GM21515 (cell line): Measurements from ENCODE around the gene NUBPL.
"Not testable (repeated sequence)": the region's sequence is repeated elsewhere in the genome, so short reads cannot be mapped to it uniquely, and the experiment has no call there.

Experiments used
- ATAC-seq: cut with Tn5 transposase; IDR thresholded peaks from one replicate; pipeline ENCODE4 v1.9.1; 2021; ENCODE audit not compliant: unreplicated experiment

The NUBPL gene

DNA sequence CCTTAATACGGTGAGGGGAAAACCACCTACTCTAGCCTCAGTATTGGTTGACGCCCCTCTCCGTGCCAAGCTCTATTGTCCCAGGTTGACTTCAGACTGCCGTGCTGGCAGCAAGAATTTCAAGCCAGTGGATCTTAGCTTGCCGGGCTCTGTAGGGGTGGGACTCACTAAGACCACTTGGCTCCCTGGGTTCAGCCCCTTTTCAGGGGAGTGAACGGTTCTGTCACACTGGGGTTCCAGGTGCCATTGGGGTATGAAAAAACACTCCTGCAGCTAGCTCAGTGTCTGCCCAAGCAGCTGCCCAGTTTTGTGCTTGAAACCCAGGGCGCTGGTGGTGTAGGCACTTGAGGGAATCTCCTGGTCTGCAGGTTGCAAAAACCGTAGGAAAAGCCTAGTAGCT is 107.1 kb downstream of the NUBPL start:
- ATAC-seq: no peak

GRCh38 chr14:31672709-31673108 is 111.5 kb downstream of the NUBPL start:
- no peak for ATAC-seq

DNA sequence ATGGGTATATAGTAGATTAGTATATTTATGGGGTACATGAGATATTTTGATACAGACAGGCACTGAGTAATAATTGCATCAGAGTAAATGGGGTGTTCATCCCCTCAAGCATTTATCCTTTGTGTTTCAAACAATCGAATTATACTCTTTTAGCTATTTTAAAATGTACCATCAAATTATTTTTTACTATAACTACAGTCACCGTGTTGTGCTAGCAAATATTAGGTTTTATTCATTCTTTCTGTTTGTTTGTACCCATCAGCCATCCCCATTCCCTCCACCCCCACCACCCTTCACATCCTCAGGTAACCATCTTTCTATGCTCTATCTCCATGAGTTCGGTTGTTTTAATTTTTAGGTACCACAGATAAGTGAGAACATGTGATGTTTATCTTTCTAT is 115.8 kb downstream of the NUBPL start:
- ATAC-seq: no peak

DNA sequence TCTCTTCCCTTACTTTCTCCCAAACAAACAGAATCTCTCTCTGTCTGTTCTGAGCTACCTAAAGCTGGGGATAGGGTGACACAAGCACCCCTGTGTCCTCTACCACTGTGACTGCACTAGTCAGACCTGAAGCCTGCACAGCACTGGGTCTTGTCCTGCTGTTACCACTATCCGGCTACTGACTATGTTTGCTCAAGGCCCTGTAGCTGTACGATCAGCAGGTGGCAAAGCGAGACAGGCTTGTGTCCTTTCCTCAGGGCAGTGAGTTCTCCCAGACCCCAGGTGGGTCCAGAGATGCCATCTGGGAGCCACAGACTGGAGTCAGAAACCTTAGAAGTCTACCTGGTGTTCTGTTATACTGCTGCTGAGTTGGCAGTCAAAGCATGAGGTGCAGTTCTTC is 116.4 kb downstream of the NUBPL start:
- no peak for ATAC-seq

DNA sequence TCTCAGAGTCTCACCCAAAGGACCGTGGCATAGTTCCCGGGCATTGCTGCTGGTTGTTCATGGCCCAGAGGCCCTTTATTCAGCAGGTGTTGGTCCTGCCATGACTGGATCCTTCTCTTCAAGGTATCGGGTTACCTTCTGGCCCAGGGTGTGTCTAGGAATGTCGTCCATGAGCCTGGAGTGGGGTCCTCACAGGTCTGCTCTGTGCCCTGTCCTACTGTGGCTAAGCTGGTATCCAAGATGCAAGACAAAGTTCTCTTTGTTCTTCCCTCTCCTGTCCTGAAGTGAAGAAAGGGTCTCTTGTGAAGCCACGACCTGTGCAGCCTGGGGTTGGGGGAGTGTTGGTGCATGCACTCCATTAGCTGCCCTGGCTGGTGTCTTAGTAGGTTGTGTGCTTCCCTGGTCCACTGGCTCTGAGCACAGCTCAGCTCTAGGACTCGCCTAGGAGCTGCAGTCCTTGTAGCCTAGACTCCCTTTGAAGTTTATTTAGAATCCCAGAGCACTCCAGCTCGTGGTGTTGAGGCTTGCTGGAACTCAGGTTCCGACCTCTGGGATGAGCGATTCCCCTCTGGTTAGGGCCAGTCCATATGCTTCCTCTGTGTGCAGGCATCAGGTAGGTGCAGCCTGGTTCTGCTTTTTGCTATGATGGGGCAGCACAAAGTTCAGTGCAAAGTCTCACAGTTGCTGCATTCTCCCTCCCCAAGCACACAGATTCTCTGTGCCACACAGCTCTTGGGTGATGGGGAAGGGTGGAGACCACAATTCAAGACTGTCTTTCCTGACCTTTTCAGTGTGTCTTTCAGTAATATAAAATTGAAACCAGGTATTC is 117.4 kb downstream of the NUBPL start:
- no peak for ATAC-seq

DNA sequence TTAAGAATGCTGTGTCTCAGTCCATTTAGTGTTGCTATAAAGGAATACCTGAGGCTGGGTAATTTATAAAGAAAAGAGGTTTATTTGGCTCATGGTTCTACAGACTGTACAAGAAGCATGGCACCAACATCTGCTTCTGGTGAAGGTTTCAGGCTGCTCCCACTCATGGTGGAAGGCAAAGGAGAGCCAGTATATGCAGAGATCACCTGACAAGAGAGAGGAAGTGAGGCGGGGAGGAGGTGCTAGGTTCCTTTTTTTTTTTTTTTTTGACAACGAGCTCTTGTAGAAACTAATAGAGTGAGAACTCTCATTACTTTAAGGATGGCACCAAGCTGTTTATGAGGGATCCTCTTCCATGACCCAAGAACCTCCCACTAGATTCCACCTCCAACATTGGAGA is 121.6 kb downstream of the NUBPL start:
- ATAC-seq: no peak

DNA sequence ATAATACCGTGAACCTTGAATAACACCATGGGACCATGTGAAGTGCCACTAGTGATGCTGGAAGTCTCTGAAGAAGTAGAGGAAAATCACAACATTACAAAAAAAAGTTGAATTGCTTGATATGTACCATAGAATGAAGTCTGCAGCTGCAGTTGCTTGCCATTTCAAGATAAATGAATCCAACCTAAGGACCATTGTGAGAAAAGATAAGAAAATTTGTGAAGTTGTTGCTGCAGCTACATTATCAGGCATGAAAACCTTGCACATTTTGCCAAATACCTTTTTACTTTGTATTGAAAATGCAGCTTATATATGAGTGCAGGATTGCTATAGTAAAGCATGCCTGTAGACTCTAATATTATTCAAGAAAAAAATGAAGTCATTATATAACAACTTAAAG is 126.5 kb downstream of the NUBPL start:
- no peak for ATAC-seq

- ATAC-seq: no peak
Measured at GRCh38 chr14:31690056-31690455, 128.9 kb downstream of the NUBPL start.

GRCh38 chr14:31692376-31692781 is 131.2 kb downstream of the NUBPL start:
- no peak for ATAC-seq

GRCh38 chr14:31696378-31696777 is 135.2 kb downstream of the NUBPL start:
- ATAC-seq: no peak

- no peak for ATAC-seq
Measured at GRCh38 chr14:31699809-31700208, 138.6 kb downstream of the NUBPL start.

- ATAC-seq: no peak
Measured at GRCh38 chr14:31700282-31701074, 139.3 kb downstream of the NUBPL start.

- ATAC-seq: no peak
Measured at GRCh38 chr14:31702130-31702529, 140.9 kb downstream of the NUBPL start.

GRCh38 chr14:31703056-31703455 is 141.9 kb downstream of the NUBPL start:
- ATAC-seq: no peak

DNA sequence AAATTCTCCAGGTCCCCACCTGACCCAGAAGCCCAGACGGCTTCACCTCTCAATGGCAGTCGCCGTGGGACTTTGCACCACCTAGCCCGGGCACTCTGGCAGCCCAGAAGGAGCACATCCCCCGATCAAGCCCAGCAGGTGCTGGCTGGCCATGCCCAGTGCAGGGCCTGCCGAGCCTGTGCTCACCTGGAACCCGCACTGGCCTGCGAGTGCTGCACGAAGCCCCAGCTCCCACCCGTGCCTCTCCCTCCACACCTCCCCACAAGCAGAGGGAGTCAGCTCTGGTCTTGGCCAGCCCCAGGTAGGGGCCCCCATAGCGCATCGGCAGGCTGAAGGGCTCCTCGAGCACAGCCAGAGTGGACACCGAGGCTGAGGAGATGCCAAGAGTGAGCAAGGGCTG is 144.5 kb downstream of the NUBPL start:
- no peak for ATAC-seq

DNA sequence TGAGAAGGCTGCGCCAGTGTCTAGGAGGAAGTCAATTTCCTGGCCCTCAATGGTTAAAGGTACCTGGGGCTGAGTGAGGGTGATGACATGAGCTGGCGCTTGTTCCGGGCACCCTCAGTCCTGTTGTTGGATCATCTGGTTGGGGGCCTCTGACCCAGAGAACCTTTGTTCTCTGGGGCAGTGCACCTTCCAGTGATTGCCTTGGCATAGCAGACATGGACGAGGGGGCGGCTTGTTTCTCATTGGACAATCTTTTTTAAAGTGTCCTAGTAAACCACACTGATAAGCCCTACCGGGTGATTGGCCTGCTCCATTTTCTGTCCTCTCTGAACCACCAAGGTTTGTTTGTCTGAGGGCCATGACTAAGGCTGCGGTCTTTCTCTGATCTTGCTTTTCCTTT is 147.5 kb downstream of the NUBPL start:
- ATAC-seq: not testable (repeated sequence)

GRCh38 chr14:31712244-31713127 is 151.3 kb downstream of the NUBPL start:
- ATAC-seq: no peak

DNA sequence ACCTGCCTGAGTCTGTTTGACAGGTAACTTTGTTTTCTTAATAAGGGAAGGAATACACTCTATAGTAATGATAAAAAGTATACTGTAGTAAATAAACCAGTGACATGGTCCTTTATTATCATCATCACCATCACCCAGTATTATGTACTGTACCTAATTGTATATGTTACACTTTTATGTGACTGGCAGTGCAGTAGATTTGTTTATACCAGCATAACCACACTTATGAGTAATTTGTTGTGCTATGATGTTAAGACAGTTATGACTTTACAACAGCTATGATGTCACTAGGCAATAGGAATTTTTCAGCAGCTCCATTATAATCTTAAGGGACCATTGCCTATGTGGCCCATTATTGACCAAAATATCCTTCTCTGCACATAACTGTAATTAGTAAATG is 155.0 kb downstream of the NUBPL start:
- ATAC-seq: no peak

DNA sequence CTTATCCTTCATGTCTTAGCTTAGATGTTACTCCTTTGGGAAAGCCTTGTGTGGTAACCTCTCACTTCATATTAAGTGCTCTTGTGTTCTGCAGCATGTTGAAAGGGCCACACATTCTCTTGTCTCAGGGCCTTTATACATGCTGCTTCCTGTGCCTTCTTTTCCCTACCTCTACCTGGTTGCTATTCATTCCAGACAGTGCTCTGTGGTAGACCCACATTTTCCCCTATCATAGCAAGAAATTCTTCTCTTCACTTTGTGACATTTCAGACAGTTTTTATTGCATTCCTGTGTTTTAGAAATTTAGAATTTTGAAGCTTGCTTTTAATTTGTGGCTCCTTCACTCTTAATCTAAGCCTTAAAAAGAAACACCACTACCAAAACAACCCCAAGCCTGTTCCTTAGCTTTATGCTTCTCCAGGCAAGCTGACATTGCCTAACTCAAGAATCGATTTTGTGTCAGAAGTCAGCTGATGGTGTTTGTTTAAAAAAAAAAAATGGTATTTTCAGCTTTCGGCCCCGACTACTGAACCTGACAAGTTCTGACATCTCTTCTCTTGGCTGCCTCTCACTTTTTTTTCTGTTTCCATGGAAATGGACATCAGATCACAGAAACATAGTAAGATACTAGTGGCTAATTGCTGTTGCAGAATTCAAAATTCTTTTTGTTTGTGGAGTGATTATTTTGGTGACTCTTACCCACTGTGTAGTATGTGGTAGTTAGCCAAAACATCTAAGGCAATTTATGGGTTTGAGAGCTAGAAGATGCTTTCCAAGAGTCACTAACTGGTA is 156.3 kb downstream of the NUBPL start:
- no peak for ATAC-seq

GRCh38 chr14:31718585-31718984 is 157.4 kb downstream of the NUBPL start:
- ATAC-seq: no peak

DNA sequence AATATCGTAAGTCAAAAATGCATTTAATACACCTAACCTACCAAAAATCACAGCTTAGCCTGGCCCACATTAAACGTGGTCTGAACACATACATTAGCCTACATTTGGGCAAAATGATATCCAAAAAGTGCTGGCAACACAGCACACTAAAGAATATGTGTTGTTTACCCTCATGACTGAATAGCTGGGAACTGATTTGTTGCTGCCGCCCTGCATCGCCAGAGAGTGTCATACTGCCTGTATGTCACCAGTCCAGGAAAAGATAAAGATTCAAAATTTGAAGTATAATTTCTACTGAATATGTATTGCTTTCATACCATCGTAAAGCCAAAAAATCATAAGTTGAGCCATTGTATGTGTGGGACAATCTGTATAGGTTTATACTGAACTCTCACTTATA is 157.8 kb downstream of the NUBPL start:
- no peak for ATAC-seq
